DMS53 (cell line): ENCODE measurements around the gene ARHGAP27.
"Not testable (repeated sequence)": the region's sequence is repeated elsewhere in the genome, so short reads cannot be mapped to it uniquely, and the experiment has no call there.

Experiments
- DNase-seq: peaks from one replicate; lab custom pipeline; 2025; lab: John Stamatoyannopoulos, UW

The ARHGAP27 gene

DNA sequence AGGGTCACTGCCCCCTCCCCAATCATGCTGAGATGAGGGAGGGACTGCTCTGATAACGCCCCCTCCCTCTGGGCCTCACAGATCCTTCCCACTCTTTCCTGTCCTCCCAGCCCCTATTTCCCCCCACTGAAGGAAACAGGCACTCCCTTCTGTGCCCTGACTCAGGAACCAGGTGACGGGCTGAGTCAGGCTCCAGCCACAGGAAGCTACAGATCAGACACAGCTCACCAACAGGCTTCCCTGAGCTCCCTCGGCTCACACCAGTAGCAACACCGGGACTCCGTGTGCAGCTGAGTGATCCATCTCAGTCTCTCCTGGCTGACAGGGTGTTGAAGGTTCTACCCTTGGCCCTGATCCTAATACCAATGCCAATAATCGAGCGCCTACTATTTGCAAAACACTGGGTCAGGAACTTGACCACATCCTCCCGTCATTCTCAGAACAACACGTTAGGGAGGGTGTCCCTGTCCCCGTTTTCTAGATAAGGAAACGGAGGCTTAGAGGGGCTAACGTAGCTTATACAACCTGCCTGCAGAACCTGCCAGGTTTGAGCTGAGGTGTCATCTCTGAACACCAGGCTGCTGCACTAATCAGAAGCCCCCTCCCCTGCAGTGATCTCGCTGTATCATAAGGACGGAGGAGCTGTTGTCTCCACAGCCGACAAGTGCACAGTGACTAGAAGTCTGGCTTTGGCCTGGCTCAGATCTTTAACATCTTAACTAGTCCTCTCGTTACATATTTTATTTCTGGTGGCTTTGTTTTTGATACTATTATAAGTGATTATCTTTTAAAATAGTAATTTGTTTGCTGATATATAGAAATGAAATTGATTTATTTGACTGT, 13.5 kb upstream of the ARHGAP27 start:
- not testable (repeated sequence) for DNase-seq

DNA sequence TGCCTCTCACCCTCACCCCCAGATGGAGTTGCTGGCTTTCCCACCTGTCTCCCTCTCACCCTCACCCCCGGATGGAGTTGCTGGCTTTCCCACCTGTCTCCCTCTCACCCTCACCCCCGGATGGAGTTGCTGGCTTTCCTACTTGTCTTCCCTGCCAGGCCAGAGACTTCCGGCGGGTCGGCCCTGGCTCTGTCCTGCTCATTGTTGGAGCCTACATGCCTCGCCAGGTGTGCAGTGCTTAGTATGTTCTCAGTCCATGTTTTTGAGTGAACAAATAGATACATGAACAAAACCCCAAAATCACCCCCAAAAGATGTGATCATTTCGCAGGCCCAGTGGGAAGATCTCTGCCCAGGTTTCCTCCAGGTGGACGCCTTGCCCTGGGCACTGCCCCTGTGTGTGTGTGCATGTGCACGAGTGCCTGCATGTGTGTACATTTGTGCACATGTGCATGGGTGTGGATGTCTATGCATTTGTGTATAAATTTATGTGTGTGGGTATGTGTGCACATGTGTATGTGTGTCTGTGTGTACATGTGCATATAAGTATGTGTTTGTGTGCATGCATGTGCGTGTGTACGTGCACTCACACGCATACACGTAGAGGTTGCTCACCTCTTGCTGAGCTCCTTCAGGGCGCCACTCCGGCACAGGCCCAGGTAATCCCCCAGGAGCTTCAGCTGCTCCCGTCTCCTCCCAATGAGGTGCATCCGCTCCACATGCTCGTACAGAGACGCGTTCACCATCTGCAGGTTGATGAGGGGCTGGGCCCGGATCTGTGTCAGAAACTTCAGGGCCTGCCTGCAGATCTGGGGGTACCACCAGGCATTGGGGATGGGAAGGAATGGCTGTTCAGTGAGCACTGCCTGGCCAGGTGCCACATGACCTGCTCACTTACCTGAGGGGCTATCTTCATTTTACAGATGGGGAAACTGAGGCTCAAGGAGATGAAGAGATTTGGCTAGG, 12.5 kb upstream of the ARHGAP27 start:
- not testable (repeated sequence) for DNase-seq

DNA sequence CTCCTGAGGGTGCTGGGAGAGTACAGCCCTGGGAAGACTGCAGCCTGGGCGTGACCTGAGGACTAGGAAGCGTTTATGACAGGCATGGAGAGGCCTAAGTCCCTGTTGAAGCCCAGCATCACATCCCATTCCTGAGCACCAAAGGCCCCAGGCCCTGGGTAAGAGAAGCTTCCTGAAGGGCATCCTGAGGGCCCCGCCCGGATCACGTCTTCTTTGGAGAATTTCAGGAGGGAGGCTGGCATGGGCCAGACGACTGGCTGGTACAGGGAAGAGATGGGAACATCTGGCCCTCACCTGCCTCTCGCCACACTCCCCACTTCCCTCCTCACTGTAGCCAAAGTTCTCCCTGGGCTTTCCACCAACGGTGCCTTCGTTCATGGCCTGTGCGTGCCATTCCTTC, 11.6 kb upstream of the ARHGAP27 start:
- DNase-seq, result not testable (repeated sequence)

DNA sequence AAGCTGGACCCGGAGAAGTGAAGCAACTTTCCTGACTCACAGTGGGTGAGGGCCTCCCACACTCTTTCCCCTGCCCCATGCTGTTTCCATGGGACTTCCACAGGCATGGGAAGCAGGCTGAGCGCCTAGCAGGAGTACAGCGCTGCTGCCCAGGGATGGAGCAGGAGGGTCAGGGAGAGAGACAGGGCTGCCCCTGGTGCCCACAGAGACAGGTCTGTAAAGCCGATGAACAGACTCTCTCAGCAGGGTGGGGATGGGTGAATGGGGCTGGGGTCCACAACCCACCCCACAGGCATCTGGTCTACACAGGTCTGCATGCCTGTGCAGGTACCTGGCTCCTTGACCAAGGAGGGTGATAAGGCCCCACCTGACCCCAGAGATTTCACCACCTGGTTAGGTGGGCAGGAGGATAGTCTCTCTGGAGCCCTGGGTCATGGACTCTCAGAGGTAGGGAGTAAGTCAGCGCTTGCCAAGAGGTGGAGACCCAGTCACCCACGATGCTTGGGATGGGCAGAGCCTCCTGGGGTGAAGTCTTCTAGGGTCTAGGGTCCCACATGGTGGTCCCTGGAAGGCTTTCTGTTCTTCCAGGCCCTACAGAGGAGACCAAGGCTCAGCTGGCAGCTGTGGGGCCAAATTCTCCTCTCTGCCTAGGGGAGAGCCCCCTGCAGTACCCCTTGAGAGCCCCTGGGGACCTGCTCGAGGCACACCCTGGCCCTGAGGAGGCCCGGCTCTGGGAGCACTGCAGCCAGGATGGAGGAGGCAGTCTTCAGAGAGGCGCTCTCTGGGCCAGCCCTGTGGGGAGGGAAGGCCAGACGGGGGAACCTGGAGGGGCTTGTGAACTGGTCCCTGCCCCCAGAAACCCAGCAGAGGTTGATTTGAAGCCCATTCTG, 10.9 kb upstream of the ARHGAP27 start:
- DNase-seq, result not testable (repeated sequence)

DNA sequence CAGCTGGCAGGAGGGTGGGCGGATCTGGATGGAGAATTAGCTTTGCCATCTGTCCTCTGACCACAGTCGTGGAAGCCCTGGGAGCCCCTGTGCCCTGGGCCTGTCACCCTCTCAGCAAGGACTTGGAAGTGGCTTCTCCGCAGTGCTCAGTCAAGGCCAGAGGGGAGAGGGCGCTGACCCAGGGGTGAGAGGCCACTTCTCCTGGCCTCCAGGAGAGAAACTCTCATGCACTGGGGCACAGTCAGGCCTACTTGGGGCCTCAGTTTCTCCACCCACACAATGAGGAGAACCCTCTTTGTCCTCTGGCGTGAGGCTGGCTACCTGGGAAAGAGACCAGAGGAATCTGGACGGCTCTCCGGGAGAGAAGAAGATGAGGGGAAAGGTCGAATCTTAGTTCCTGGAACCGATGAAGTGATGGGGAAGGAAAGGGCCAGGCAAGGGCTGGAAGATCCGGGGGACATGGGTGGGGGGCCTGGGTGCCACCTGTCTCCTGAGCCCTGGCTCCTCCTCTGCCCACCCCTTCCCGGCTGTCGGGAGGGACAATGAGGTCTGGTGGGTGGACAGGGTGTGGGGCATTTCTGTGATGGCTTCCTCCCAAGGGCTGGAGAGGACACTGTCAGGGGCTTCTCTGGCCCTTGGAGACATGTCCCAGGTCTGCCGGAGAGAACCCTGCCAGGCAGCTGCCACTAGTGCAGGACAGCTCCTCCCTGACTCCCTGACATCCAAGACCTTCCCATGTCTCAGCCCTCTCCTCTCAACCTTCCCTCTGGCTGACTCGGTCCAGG, 9.0 kb upstream of the ARHGAP27 start:
- DNase-seq, result no peak

DNA sequence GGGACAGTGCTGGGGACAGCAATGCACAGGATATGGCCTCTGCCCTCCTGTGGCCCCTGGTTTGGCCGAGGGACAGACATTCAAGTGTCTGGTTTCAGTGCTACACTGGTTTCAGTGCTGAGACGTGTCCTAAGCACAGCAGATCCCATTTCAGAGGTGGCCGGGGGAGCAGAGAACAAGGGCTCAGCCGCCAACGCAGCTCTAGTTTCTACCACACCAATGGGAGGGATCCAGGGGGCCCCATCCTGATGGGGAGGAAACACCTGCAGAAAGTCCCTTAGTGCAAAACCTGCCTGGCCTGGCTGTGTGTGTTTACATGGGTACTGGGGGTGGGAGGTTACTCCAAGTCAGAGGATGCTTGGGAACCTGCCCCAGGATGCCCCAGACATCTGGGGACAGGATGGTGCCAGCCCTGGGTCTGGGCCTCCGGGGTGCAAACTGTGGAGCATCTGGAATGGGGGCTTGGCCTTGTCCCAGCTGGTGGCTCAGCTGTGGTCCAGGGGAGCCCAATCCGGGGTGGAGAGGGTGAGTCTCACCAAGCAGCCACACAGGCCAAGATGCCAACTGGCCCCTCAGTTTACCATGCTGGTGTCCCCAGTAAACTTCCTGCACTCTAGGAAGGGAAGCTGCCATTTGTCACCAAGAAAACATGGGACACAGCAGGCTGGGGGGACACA, 8.3 kb upstream of the ARHGAP27 start:
- not testable (repeated sequence) for DNase-seq

DNA sequence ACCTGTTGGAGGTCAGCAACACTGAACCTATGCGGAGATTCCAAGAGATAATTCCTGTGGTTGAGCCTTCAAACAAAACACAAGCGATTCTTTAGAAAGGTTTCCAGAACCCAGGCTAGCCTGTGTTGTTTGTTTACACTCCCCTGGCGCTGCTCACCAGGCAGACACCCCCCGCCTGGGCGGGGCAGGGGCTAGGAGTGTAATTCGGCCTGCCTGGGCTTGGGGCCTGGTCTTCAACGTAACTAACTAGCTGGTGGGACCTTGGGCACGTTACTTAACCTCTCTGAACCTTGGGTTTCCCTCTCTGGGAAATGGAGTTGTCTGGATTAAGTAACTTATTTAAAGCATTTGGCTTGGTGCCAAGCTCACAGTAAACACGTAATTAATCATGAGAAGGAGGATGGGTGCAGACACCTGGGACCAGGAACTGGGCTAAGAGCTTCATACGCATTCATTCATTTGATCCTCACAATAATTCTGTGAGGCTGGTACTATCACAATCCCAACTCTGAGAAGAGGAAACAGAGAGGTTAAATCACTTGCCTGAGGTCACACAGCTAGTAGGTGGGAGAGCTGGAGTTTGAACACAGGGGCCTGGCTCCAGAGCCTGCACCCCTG, 7.6 kb upstream of the ARHGAP27 start:
- DNase-seq, result peak; percentile 55

DNA sequence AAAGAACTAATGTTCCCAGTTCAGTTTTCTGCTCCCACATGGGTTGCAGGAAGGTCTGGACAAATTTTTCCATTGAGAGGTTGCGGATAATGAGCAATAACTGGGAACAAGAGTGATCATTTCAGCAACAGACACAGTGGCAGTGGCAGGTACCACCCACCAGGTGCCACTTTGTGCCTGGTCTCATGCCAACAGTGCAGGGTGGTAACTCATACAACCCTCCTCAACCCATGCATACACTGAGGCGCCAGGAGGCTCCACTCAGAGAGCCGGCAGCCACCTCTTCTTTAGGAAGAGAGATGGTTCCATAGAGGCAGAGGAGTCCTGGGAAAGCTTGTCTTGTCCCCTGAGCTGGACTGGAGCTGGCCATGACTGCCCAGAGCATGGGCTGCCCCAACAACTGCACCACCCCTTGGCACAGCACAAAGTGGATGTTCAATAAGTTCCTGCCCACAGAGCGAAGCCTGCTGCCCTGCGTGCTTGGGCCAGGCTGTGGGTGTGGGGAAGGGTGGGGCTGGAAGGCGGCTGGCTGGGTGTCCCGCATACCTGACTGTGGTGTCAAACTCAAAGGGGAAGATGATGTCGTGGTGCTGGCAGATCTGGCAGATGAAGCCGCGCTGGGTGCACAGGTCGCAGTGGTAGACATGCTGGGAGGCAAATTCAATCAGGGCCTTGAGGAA, 6.4 kb upstream of the ARHGAP27 start:
- no peak for DNase-seq

DNA sequence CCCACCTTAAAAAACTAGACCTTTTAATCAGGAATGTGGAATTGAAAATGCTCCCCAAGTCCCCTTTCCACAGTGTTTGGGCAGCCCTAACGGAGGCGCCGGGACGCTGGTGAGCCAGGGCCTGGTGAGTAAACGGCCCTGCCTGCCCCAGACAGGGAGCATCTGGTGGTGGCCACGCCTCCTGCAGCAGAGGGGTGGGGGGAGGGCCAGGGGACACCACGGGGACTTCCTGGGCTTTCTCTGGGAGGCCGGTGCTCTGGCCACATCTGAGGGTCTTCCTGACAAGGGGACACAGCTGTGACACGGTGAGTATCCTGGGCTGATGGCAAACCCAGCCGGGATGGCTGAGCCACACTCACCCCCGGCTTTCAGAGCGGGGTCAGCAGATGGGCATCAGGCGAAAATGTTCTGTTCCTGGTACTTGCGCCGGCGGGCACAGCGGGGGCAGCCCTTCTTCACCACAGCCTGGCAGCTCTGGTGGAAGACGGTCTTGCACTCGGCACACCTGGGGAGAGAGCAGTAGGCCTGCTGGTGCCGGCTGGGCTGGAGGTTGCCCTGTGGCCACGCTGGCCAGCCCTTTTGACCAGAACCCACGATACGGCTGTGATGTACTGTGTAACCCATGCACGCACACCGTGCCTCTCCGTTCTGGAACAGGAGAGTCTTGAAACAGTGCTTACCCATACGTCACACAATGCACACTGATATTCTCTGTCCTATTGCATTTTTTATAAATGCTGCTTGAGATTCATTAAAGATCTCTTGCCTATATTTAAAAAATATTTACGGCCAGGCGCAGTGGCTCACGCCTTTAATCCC, 5.0 kb upstream of the ARHGAP27 start:
- DNase-seq, result no peak

DNA sequence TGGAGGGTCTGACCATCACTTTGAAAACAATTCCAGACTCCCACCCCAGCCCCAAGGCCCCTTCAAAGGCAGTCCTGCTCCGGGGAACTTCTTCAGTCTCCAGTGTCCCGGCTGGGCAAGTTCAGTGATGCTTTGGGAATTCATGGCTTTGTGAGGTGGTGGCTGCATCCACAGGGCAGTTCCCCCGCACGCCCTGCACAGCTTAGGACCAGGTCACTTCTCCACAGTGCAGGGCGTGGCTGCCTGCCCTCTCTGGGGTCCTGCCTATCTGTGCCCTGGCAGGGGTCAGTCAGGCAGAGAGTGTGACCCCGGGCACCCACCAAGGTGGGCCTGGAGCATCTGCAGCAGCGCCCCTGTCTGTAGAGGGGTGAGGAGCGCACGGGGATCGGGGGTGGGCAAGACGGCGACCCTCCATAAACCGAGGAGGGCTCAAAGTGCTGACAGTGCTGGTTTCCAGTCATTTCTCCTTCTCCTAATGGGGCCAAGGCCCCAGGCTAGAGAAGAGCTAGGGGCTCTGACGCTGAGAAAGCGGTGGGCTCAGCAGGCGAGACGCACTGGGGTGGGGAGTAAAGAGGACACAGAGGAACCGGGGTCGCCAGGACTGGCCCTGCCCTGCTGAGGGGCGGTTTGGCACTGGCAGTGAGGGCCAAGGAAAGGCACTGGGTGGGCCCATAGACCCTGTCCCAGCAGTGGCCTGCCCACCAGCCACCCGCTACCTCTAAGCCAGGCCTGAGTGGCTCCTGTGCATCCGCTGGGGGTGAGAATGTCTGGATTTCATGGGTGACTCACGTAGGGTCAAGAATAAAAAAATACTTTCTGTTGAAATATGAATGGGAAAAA, 4.2 kb upstream of the ARHGAP27 start:
- DNase-seq, result no peak

DNA sequence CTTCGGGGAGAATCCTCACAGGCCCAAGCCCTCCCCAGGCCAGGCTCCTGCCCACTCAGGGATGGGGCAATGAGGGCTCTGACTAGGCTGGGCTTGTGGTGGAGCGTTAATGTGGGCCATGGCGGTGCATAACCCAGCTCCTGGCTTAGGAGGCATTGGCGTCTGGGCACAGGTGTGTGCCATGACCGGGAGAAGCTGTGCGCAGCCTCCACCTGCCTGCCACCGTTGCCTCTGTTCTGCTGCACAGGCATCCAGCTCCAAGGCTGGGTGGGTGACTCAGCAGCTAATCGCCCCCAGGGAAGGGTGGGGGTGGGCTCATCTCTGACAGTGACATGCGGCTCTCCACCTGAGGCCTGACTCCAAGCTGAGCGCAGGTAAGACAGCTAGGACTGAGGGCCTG, 3.5 kb upstream of the ARHGAP27 start:
- DNase-seq, result no peak

DNA sequence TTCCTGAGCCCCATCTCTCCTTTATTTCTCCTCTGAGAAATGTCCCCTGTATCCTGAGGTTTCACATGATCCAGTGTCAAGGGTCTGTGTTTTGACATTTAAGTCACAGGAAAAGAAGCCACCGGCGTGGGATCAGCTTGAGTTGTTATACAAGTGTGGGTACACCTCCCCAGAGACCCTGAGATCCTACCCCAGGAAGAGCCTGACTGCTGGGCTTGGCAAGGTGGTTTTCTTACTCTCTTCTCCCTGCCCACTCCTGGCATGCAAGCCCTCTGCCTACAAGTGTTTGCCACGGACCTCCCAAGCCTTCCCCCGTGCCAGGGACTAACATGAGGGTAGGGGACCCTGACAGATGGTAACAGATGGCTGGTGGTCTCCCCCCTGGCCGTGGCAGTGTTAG, 2.8 kb upstream of the ARHGAP27 start:
- DNase-seq, result no peak

DNA sequence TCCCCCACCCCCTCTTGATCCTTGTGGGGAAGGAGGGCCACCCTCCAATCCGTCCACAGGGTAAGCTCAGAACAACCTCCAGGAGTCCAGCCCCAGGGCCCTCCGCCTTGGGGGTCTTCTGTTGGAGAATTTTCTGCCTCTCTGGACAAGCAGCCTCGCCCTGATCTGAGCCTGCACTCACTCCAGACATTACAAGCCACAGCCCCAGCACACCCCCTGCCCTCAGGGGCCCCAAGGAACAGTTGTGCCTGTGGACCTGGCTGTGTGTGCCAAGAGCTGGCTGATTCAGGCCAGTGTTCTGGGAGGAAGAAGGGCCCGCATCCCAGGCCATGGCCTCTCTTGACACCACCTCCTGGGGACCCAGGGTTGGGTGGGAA, 477 bp upstream of the ARHGAP27 start:
- DNase-seq, result no peak

DNA sequence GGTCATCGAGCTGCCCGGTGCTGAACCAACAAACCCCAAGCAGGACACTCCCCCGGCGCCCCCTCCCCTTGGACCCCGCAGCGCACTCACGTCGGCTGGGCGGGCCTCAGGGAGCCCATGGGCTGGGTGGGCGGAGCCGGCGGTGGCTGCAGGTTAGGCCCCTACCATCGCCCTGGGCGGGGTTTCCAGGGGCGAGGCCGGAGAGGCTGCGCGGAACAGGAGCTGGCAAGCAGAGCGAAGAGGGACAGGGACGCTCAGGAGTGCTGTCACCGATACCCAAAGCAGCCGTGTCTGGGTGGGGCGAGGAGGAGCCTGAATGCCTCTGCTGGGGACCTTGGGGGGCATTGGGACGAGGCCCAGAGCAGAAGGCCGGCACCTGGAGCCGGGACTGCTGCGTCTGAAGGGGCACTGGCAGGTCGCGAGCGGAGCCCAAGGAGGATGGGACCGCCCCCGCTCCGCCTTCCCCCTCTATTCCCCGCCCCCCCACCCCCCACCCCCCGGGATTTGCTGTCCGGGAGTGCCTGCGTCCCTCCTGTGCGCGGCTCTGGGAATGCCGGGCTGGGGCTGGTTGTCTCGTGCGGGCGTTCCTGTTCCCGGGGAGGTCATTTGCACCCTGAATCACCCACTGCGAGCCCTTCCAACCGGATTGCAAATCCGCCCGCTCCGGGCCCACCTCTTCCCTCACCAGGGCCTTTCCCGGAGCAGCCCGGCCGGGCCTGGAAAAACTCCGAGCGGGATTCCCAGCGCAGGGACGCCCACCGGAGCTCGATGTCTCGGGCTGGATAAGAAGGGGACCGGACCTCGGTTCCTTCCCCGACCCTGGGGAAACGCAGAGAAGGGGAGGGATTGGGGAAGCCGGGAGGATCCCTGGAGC, 902 bp downstream of the ARHGAP27 start:
- peak; percentile 97 for DNase-seq

DNA sequence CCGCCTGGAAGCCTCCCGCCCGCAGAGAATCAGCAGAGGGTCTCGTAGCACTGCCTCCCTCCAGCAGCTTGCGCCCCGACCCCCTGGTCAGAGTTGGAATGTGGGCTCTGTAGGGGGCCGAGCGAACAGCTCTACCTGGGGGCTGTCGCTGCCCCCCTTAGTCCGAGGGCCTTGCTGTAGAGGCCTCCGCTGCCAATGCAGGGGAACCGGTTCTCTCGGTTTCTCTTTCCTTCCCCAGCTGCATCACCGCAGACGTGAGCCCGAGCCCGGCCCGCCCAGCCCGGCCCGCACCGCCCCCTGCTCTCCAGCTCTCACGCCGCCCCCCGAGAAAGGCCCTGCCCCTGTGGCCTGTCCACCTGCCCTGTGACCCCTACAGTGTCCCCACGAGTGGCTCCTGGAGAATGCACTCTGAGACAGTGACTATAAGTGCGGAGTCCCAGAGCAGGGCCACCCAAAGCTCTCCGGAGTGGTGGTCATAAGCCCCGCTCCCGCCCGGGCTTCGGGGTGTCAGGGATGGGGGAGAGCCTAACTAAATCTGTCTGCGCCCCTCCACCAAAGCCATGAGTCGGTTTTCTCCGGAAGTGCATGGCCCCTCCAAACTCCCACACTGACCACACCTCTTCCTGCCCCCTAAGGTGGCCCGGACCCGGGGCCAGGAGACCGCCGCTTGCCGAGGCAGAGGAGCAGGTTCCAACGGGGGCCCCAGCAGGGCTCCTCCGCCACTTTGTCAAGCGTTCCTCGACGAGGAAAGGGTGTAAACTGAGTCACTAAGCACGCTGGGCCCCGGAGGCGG, 1.7 kb downstream of the ARHGAP27 start:
- DNase-seq, result peak; percentile 94
